HCT116 (cell line): ENCODE results near the gene SCN4B. TPM values are rescaled to one million over a fixed set of nuclear protein-coding genes. Genes with fewer than 3 reads are reported as not detected.

ENCODE experiments used
- ATAC-seq: fragments of 200-7000 bp; cut with Tn5 transposase; 2 replicates; pipeline ENCODE4 v1.9.1; 2020; ENCODE audit warnings: mild to moderate bottlenecking, moderate library complexity
- BruUV-seq: library from RNA; stranded (reverse); fragments of 400-500 nt; replicated peaks from 2 replicates; lab custom pipeline; 2021; lab: Mats Ljungman, UMichigan
- CTCF ChIA-PET: fragments of 300-600 bp; sonication (Branson Sonifier 250); formaldehyde crosslinking; loops from one replicate; lab custom pipeline; 2021; ENCODE audit warnings: antibody characterized with exemption; lab: Charles Lee
- POLR2A ChIA-PET: fragments of 300-600, 350-600 bp; sonication (Branson Sonifier 250); formaldehyde crosslinking; loops from one replicate; lab custom pipeline; 2021; ENCODE audit warnings: antibody characterized with exemption; lab: Charles Lee
- RAD21 ChIA-PET, 2 experiments: fragments of 300-600 bp; sonication (Branson Sonifier 250); formaldehyde crosslinking; loops; one replicate each; lab custom pipeline; 2023; ENCODE audit warnings: low total read pairs in 2 of 2; ENCODE audit not compliant: uncharacterized antibody in 2 of 2, unreplicated experiment in 2 of 2, low non-redundant PET in 1 of 2; lab: Charles Lee
- DNase-seq: peaks from one replicate; pipeline ENCODE4 v3.0.0-alpha.2; 2010; ENCODE audit warnings: low read depth, low spot score
- H2AFZ ChIP-seq: fragments of 200-600 bp; shearing (Covaris generic), sonication (generic); 2 replicates; pipeline ENCODE4 v1.6.1; 2017; ENCODE audit warnings: low read depth, mixed run types, mixed read lengths, antibody characterized with exemption, low read length; ENCODE audit not compliant: poor library complexity, severe bottlenecking
- H3K27ac ChIP-seq: 2 replicates; pipeline ENCODE4 v1.5.1; 2012; ENCODE audit warnings: low read depth, low read length
- H3K27me3 ChIP-seq: fragments of 200-600 bp; sonication (generic); 2 replicates; pipeline ENCODE4 v1.6.1; 2016; ENCODE audit warnings: mixed run types, low read length, mixed read lengths; ENCODE audit not compliant: insufficient read depth
- H3K36me3 ChIP-seq, 2 experiments: fragments of 200-500 bp in 1 of 2; fragments of 200-600 bp in 1 of 2; sonication (Bioruptor generic) in 1 of 2; sonication (generic) in 1 of 2; 2 replicates each; pipeline versions ENCODE4 v1.5.1 to v1.6.1; 2014 to 2016; ENCODE audit warnings: low read length in 2 of 2, inconsistent platforms in 1 of 2, mixed read lengths in 1 of 2, mixed run types in 1 of 2; ENCODE audit not compliant: insufficient read depth in 2 of 2, control insufficient read depth in 1 of 2
- H3K4me1 ChIP-seq, 2 experiments: fragments of 200-600 bp in 1 of 2; sonication (generic) in 1 of 2; 2 replicates each; pipeline versions ENCODE4 v1.5.1 to v1.6.1; 2012 to 2017; ENCODE audit warnings: low read length in 2 of 2, inconsistent platforms in 1 of 2, mild to moderate bottlenecking in 1 of 2, mixed read lengths in 1 of 2, mixed run types in 1 of 2, moderate library complexity in 1 of 2; ENCODE audit not compliant: insufficient read depth in 2 of 2, control insufficient read depth in 1 of 2
- H3K4me2 ChIP-seq: fragments of 200-600 bp; sonication (generic); 2 replicates; pipeline ENCODE4 v1.6.1; 2017; ENCODE audit warnings: mixed run types, low read length, mixed read lengths
- H3K4me3 ChIP-seq, 2 experiments: fragments of 200-600 bp in 1 of 2; sonication (generic) in 1 of 2; replicated peaks in 1 of 2; 2 replicates each; pipeline ENCODE4 v1.5.1; 2011 to 2016; ENCODE audit warnings: low read length in 2 of 2, control low read depth in 1 of 2, low read depth in 1 of 2, mild to moderate bottlenecking in 1 of 2, mixed read lengths in 1 of 2, mixed run types in 1 of 2
- H3K79me2 ChIP-seq: fragments of 200-600 bp; sonication (generic); 2 replicates; pipeline ENCODE4 v1.6.1; 2017; ENCODE audit warnings: mild to moderate bottlenecking, mixed run types, low read length, moderate library complexity, mixed read lengths; ENCODE audit not compliant: insufficient read depth
- H3K9ac ChIP-seq: fragments of 200-600 bp; sonication (generic); 2 replicates; pipeline ENCODE4 v1.6.1; 2016; ENCODE audit warnings: low read length, mixed read lengths
- H3K9me2 ChIP-seq: fragments of 200-600 bp; sonication (generic), shearing (Covaris generic); 2 replicates; pipeline ENCODE4 v1.6.1; 2017; ENCODE audit warnings: mixed run types, mild to moderate bottlenecking, moderate library complexity; ENCODE audit not compliant: insufficient read depth
- H3K9me3 ChIP-seq, 2 experiments: fragments of 200-500 bp in 1 of 2; fragments of 200-600 bp in 1 of 2; sonication (Bioruptor generic) in 1 of 2; sonication (generic) in 1 of 2; 2 replicates each; pipeline ENCODE4 v1.6.1; 2014 to 2017; ENCODE audit warnings: low read length in 2 of 2, mixed read lengths in 2 of 2, inconsistent platforms in 1 of 2, low read depth in 1 of 2, mild to moderate bottlenecking in 1 of 2, mixed run types in 1 of 2, moderate library complexity in 1 of 2; ENCODE audit not compliant: control insufficient read depth in 1 of 2, insufficient read depth in 1 of 2
- H4K20me1 ChIP-seq: fragments of 200-600 bp; sonication (generic), shearing (Covaris generic); 2 replicates; pipeline ENCODE4 v1.6.1; 2017; ENCODE audit warnings: mixed run types, mild to moderate bottlenecking, moderate library complexity; ENCODE audit not compliant: insufficient read depth
- ATF3 ChIP-seq: IDR thresholded peaks from 2 replicates; pipeline ENCODE4 v1.6.1; 2012
- CEBPB ChIP-seq: IDR thresholded peaks from 2 replicates; pipeline ENCODE4 v1.6.1; 2012; ENCODE audit warnings: low read depth
- ELF1 ChIP-seq: IDR thresholded peaks from 2 replicates; pipeline ENCODE4 v1.6.1; 2012; ENCODE audit warnings: low read depth, borderline replicate concordance
- EZH2 ChIP-seq: fragments of 200-600 bp; sonication (generic); IDR thresholded peaks from 2 replicates; pipeline ENCODE4 v1.6.1; 2017; ENCODE audit warnings: antibody characterized with exemption, mixed run types
- EZH2phosphoT487 ChIP-seq: fragments of 200-600 bp; IDR thresholded peaks from 2 replicates; pipeline ENCODE4 v1.6.1; 2018; ENCODE audit warnings: antibody characterized with exemption, borderline replicate concordance
- FOSL1 ChIP-seq: IDR thresholded peaks from 2 replicates; pipeline ENCODE4 v1.6.1; 2012; ENCODE audit warnings: low read depth
- JUND ChIP-seq: IDR thresholded peaks from 2 replicates; pipeline ENCODE4 v1.6.1; 2012
- POLR2A ChIP-seq: IDR thresholded peaks from 2 replicates; pipeline ENCODE4 v1.7.0; 2011; ENCODE audit warnings: borderline replicate concordance; ENCODE audit not compliant: insufficient read depth, insufficient read length; ENCODE audit errors: extremely low read depth
- RAD21 ChIP-seq: IDR thresholded peaks from 2 replicates; pipeline ENCODE4 v1.6.1; 2012; ENCODE audit warnings: low read depth, mild to moderate bottlenecking
- REST ChIP-seq: IDR thresholded peaks from 2 replicates; pipeline ENCODE4 v1.6.1; 2012; ENCODE audit warnings: low read depth
- SRF ChIP-seq: IDR thresholded peaks from 2 replicates; pipeline ENCODE4 v1.6.1; 2012; ENCODE audit warnings: low read depth
- ZFX ChIP-seq: fragments of 450-650 bp; IDR thresholded peaks from 2 replicates; pipeline ENCODE4 v1.6.1; 2017
- ZNF274 ChIP-seq: fragments of 200-500 bp; sonication (Bioruptor generic); IDR thresholded peaks from 2 replicates; pipeline ENCODE4 v1.6.1; 2014; ENCODE audit warnings: mild to moderate bottlenecking, low read depth, low read length, inconsistent platforms
- intact Hi-C: fragments of 100-400 bp; cut with micrococcal nuclease; formaldehyde crosslinking; loops from 2 replicates; pipeline ENCODE4 v1.10.0; 2022
- total RNA-seq: library from RNA; stranded (reverse); gene quantifications from one replicate; pipeline ENCODE4 v1.2.1, GENCODE V29; 2021; ENCODE audit not compliant: unreplicated experiment
- TF ChIP-seq, protein P1 (sequence below): IDR thresholded peaks from 2 replicates; pipeline ENCODE4 v1.6.1; 2012

The SCN4B gene
- total RNA-seq, 1 experiment from 2014 or later = 0.32 TPM

DNA sequence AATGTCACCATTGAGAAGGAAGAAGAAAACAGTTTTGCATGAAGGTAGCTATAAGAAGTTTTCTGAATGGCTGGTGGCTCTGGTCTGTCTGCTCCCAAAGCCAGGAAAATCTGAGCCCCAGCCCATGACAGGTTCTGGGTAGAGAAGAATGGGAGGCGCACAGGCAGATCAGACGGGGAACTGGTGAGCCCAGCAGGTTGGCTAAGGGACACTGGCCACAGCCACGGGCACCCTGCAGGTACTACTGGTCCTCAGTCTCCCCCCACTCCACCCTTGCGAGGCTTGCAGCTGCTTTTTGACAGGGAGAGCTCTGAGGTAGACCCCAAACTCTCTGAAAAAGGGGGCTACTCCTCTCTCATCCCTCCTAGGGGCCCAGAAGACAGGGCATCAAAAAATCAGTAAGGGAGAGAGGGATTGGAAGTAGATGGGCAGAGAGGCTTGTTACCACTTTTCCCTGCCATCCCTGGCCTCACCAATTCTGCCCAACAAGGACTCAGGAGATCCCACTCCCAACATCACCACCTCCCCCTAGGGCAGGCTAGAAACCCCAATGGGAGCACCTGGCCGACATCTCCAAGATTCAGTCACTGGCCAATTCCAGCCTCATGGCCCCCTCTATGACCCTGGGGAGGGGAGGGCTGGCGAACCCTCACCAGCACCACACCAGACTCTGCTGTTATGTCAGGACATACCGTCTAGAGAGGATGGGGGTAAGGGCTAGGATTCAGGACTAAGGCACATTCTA lies 17.4 kb downstream of the SCN4B start (continued):
- TF ChIP-seq REST (no peak), ZNF274 (no peak), EZH2 (no peak), FOSL1 (no peak), EZH2phosphoT487 (no peak), POLR2A (no peak), ELF1 (no peak), ZFX (no peak)

GRCh38 chr11:118133816-118134215 lies 18.8 kb downstream of the SCN4B start:
- intact Hi-C loops = no loop called here

More at GRCh38 chr11:118133816-118134215, 18.8 kb downstream of the SCN4B start:
- no TSS peak for BruUV-seq
- H2AFZ ChIP-seq = no peak overlapping the region
- no peak overlapping the region for H3K4me3 ChIP-seq
- H3K79me2 ChIP-seq = no peaks in the 10 kb centered on the region
- H3K9me3 ChIP-seq = no peaks in the 10 kb centered on the region
- H3K4me1 ChIP-seq = no peaks in the 10 kb centered on the region
- no peaks in the 10 kb centered on the region for H4K20me1 ChIP-seq
- DNase-seq = no peak
- no peak overlapping the region for H3K4me2 ChIP-seq
- no peaks in the 10 kb centered on the region for H3K9me2 ChIP-seq
- TF ChIP-seq EZH2phosphoT487 (no peak), EZH2 (no peak), ZFX (no peak), ATF3 (no peak), SRF (no peak), RAD21 (no peak), ELF1 (no peak), ZNF274 (no peak), CEBPB (no peak), FOSL1 (no peak), REST (no peak), JUND (no peak), POLR2A (no peak)
- TF ChIP-seq, protein P1, sequence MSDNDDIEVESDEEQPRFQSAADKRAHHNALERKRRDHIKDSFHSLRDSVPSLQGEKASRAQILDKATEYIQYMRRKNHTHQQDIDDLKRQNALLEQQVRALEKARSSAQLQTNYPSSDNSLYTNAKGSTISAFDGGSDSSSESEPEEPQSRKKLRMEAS = no peak
- no peaks in the 10 kb centered on the region for H3K36me3 ChIP-seq
- ChIA-PET CTCF (no interaction called here), POLR2A (no interaction called here), RAD21 (no interaction called here)
- ATAC-seq = no peak
- no peak overlapping the region for H3K9ac ChIP-seq
- H3K27me3 ChIP-seq = no peaks in the 10 kb centered on the region
- no peak overlapping the region for H3K27ac ChIP-seq
